Fibroblast of lung (primary cell): ENCODE data around the gene MAP3K7.

ENCODE experiments used
- CTCF ChIP-seq, 2 donors: IDR thresholded peaks in 1 of 2; conservative IDR thresholded peaks in 1 of 2; 1 replicate in 1 of 2; 2 replicates in 1 of 2; pipeline ENCODE4 v1.5.1; 2011 to 2012; ENCODE audit warnings: low read length in 2 of 2, control low read depth in 1 of 2, inconsistent platforms in 1 of 2, low read depth in 1 of 2, mild to moderate bottlenecking in 1 of 2
- EZH2 ChIP-seq: IDR thresholded peaks from 2 replicates; pipeline ENCODE4 v1.5.1; 2012; ENCODE audit warnings: low read length, control low read depth, mild to moderate bottlenecking; ENCODE audit errors: missing control alignments

GRCh38 chr6:90586546-90586835 is 381 bp downstream of the MAP3K7 start:
- TF ChIP-seq EZH2: no peak
- no peak for TF ChIP-seq CTCF (conservative IDR thresholded peaks at IDR 0.05 in 1 of 2, IDR thresholded peaks at IDR 0.05 in 1 of 2; ENCODE audit: low read depth in 1 of 2, low read length in 2 of 2)
